ENCODE measurements around the gene CFHR3.

DNA sequence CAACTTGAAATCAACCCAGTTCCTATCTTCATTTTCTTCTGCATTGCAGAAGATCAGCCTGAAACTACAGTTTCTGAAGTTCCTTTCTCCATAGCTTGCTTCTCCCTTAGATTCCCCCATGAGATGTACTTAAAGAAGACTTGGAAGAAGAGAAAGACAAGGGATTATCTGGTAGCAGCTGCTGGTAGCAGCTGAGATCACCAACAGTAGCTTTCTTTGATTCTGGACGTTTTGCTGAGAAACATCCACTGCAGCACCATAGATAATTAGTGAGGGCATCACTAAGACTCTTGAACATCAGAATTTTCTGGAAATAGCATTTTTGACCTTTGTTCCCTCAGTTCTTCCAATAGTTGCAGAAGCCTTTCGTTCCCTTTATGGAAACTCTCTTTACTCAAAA, 465 bp upstream of the CFHR3 start:
- TF ChIP-seq, protein P1, sequence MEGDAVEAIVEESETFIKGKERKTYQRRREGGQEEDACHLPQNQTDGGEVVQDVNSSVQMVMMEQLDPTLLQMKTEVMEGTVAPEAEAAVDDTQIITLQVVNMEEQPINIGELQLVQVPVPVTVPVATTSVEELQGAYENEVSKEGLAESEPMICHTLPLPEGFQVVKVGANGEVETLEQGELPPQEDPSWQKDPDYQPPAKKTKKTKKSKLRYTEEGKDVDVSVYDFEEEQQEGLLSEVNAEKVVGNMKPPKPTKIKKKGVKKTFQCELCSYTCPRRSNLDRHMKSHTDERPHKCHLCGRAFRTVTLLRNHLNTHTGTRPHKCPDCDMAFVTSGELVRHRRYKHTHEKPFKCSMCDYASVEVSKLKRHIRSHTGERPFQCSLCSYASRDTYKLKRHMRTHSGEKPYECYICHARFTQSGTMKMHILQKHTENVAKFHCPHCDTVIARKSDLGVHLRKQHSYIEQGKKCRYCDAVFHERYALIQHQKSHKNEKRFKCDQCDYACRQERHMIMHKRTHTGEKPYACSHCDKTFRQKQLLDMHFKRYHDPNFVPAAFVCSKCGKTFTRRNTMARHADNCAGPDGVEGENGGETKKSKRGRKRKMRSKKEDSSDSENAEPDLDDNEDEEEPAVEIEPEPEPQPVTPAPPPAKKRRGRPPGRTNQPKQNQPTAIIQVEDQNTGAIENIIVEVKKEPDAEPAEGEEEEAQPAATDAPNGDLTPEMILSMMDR (IDR thresholded peaks at IDR 0.05; ENCODE audit: low read length), result no peak
- TF ChIP-seq EZH2phosphoT487 (IDR thresholded peaks at IDR 0.05; ENCODE audit: low read length), result no peak
- no peak for TF ChIP-seq EZH2 (optimal IDR thresholded peaks at IDR 0.05; ENCODE audit: low read depth, low read length)
